Peyer's patch (tissue), 4 donors: ENCODE data around the gene SNRNP25.
"Not testable (repeated sequence)": the region's sequence is repeated elsewhere in the genome, so short reads cannot be mapped to it uniquely, and the experiment has no call there.

Experiments used
- CTCF ChIP-seq, 6 experiments: fragments of 450-650 bp in 4 of 6; fragments of 200-600 bp in 2 of 6; sonication (generic) in 1 of 6; IDR thresholded peaks; one replicate each; pipeline ENCODE4 v1.5.1; 2017 to 2019; ENCODE audit warnings: antibody characterized with exemption in 6 of 6, mild to moderate bottlenecking in 3 of 6, moderate library complexity in 1 of 6
- POLR2A ChIP-seq, 2 donors: fragments of 450-650 bp; IDR thresholded peaks; one replicate each; pipeline ENCODE4 v1.5.1; 2017; ENCODE audit warnings: antibody characterized with exemption in 2 of 2, mild to moderate bottlenecking in 2 of 2, moderate library complexity in 2 of 2

- not testable (repeated sequence) for TF ChIP-seq CTCF, POLR2A (IDR thresholded peaks at IDR 0.05)
These were observed 29.5 kb upstream of the SNRNP25 start for GRCh38 chr16:24151-24550.
